Measurements from ENCODE around the gene TBX1. TPM values are rescaled to one million over a fixed set of nuclear protein-coding genes. Genes with fewer than 3 reads are reported as not detected.

TBX1 gene
- total RNA-seq, 1 donor from 2014 or later: 0.48 TPM

- no peak for DNase-seq (ENCODE audit: low spot score)
- intact Hi-C loops (cut with DNase I): loop anchor here (5.0 kb wide), 1 partner anchor 66 kb away; no protein-coding TSS in a partner anchor
These were observed 13.9 kb upstream of the TBX1 start for GRCh38 chr22:19746726-19747125.

DNA sequence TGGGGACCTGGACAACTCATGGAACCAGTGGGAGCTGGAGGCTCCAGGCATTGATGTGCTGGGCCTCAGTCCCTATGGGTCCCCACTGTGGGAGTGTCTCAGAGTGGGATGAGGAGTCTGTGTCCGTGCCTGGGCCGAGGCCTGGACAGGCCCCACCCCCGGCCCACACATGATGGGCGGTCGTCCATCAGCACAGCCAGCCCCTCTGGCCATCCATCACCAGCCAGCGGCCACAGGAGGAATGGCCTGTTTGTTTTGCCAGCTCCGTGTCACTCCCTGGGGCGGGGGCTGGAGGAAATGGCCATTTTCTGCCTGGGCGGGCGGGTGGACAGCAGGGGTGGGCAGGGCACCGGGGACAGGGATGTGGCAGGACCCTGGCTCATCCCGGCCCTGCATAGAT lies 13.0 kb upstream of the TBX1 start:
- intact Hi-C loops (cut with DNase I): loop anchor here (5.0 kb wide), 1 partner anchor 65 kb away; no protein-coding TSS in a partner anchor
- DNase-seq (ENCODE audit: low spot score): no peak

- intact Hi-C loops (cut with DNase I): loop anchor here (5.0 kb wide), 1 partner anchor 64 kb away; no protein-coding TSS in a partner anchor
These were observed 12.4 kb upstream of the TBX1 start for GRCh38 chr22:19748139-19748538.

DNA sequence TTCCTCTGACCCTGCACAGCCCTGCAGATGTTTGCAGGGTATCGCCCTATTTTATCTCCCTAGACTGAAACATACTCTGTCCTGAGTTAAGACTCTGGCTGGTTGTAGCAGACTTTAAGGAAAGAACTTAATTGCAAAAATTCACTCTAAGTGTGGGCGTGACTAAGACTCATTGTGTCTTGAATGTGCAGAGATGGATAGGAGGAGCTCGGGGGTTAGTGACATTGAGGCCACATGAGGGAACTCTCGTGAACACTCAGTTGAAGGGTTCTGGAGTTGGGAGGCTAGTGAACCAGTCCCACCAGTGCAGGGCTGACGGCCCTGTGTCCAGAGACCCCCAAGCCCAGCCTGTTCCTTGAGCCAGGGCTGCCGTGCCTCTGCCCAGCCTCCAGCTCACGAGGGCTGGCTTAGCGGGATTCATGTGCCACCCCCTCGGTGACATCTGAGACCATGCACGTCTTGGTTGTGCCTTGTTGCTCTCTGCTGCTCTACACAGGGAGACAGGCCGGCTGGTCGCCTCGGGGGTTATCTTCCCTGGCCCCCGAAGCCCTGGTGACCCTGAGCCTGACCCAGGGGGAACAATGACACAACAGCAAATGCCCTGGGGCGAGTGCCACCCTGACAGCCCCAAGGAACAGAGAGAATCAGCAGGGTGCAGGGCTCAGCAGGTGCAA lies 11.4 kb upstream of the TBX1 start:
- DNase-seq (ENCODE audit: low spot score): no peak
- intact Hi-C loops (cut with DNase I): loop anchor here (5.0 kb wide), 1 partner anchor 63 kb away; no protein-coding TSS in a partner anchor

More at GRCh38 chr22:19748139-19748538, 12.4 kb upstream of the TBX1 start:
- DNase-seq (ENCODE audit: low spot score): no peak

DNA sequence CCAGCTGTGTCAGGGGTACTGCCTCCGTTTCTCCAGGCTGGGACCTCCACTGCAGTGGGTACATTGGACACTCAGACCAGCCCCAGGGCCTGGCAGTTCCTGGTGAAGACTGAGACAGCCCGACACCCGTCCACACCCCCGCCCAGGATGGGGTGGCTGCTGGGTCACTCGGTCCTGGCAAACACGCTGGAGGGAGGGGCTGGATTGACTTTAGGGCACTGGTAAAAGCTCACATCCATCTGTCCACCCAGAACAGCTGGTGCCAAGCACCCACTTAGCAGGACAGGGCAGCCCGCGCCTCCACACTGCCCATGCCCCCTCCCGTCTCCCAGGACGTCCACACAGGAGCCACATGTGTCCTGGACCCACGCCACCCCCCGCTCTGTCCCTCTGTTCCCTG lies 10.7 kb upstream of the TBX1 start:
- intact Hi-C loops (cut with DNase I): loop anchor here (5.0 kb wide), 1 partner anchor 62 kb away; no protein-coding TSS in a partner anchor
- DNase-seq (ENCODE audit: low spot score): no peak

DNA sequence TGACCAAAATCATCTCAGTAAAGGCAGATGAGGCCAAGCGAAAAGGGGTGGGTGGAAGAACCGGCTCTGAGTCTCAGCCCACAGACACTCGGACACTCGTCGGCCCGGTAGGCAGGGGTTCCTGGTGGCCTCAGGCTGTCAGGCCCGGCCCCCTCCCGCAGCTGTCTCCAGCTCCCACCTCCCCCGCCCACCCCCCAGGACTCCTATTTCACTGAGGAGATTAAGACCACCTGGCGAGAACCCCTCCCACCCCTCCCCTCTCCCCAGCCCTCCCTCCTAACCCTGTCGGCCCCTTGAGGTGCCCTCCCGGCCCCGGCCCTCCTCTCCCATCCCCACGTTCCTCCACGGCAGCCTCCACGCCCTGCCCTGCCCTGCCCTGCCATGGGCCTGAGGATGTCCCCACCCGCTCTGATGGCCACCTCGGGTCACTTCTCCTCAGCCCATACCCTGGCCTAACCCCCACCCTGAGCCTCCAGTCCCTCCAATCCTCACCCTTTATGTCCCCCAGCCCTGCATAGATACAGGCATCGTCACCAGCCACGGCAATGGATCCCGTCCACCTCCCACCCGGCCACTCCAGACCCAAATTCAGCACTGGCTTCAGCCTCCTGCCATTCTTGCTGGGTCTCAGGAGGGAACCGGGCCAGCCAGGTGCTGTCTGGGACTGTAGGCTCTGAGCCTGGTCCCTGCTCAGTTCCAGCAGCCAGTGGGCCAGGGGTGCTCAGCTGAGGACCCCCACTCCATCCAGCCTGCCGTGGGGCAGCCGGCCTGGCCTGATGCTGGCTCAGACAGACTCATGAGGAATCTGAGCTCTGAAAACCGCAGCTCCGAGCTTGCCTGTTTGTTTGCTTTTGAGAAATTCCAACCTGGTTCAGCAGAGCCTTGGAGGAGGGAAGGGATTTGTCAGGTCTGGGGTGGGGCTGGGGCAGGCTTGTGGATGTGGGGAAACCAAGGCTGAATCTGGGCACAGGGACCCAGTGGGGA lies 9.8 kb upstream of the TBX1 start:
- intact Hi-C loops (cut with DNase I): no loop called here
- DNase-seq (ENCODE audit: low spot score): no peak

GRCh38 chr22:19751497-19752245 lies 8.9 kb upstream of the TBX1 start:
- no peak for DNase-seq (ENCODE audit: low spot score)
- intact Hi-C loops (cut with DNase I): no loop called here

- intact Hi-C loops (cut with DNase I): no loop called here
- no peak for DNase-seq (ENCODE audit: low spot score)
These were observed 7.3 kb upstream of the TBX1 start for GRCh38 chr22:19753090-19753842.

- DNase-seq (ENCODE audit: low spot score): no peak
- intact Hi-C loops (cut with DNase I): no loop called here
These were observed 6.4 kb upstream of the TBX1 start for GRCh38 chr22:19753996-19754700.

- intact Hi-C loops (cut with DNase I): no loop called here
- no peak for DNase-seq (ENCODE audit: low spot score)
These were observed 5.9 kb upstream of the TBX1 start for GRCh38 chr22:19754701-19755144.

DNA sequence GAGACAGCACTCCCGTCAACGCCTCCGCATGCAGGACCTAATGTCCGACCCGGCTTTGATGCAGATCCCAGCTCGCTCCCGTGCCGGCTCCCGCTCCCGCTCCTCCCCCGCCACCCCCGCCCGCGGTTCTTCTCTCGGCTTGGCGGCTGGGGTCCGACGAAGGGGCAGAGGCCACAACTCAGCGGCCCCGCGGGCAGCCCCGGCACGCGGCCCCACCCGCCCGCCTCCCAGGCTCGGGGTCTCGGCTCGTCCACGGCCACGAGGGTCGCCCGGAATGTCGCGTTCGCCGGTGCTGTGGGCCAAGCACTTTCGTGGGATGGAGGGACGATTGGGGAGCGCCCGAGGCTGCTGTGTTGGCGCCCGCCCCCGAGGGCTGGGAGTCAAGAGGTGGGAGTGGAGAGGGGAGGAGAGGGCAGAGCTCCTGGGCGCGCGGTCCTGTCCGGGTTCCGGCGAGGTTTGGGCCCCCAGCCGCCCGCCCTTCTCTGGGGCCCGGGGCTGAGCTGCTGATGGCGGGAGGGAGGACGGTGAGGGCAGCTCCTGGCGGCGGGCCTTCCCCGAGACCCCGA lies 5.3 kb upstream of the TBX1 start:
- no peak for DNase-seq (ENCODE audit: low spot score)
- intact Hi-C loops (cut with DNase I): no loop called here

DNA sequence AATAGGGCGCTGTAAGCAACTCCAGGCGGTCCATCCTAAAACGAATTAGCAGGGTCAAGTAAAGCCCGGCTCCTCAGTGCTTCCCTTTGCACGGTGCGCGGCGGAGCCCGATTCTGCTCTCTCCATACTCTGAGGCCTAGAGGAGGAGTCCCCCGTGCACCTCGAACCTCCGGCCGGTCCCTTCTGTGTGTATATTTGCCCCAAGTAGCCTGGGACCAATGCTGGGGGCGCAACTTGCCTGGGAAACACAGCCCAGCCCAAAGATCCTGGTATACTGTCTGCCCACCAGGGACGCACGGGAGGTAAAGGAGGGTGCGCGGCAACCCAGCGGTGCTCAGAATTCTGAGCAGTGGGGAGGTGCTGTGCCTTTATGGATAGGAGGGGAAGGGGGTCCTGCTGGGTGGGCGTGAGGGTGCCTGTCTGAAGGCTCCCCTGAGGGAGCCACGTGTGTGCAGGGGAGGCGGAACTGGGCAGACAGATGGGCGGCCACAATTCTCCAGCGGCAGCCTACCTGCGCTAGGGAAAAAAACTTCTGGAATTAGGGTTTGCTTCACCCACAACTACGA lies 4.8 kb upstream of the TBX1 start:
- DNase-seq (ENCODE audit: low spot score): no peak
- intact Hi-C loops (cut with DNase I): no loop called here

GRCh38 chr22:19756288-19757128 lies 4.1 kb upstream of the TBX1 start:
- DNase-seq (ENCODE audit: low spot score): no peak

GRCh38 chr22:19757140-19757984 lies 3.2 kb upstream of the TBX1 start:
- intact Hi-C loops (cut with DNase I): no loop called here
- no peak for DNase-seq (ENCODE audit: low spot score)

More at GRCh38 chr22:19756288-19757128, 4.1 kb upstream of the TBX1 start:
- intact Hi-C loops (cut with DNase I): no loop called here

- DNase-seq (ENCODE audit: low spot score): no peak
- intact Hi-C loops (cut with DNase I): no loop called here
These were observed 2.3 kb upstream of the TBX1 start for GRCh38 chr22:19757985-19758895.
